ENCODE results near the gene SLC2A9.
A peak's percentile ranks its signal among the peaks of the same experiment; 100 is the strongest.

SLC2A9 gene

DNA sequence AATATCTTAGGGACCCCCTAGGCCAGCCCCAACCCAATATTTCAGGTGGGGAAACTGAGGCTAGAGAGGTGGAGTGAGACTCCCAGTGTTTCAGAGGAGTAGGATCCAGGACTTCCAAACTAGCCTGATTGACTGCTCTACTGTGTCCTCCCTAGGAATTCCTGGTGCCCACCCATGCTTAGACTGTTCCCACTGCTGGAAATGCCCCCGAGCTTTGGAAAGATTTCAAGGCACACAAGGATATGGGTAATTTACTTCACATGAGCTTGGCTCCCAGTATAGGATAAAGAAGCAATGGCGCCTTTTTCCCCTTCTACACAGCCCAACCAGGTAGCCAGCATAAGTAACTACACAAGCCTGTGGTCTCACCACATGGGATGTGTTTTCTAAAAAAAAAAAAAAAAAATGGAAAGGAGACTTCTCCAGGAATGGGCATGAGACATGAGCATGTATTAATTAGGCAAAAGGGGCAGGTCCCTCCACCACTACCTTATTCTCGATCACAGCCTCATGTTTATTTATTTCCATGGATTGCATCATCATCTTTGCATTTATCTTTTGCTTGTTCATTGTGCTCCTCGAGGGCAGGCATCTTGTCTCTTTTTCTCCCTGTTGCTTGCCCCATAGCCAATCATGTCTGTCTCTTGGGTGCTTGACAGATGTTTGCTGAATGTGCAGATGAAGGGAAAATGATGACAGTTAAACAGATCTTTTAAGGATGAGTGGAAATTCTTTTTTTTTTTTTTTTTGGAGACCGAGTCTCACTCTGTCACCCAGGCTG is 173.1 kb downstream of the SLC2A9 start:
- Histone ChIP-seq H3K18ac (ENCODE audit: low read length) (no peak overlapping the region), H2AK5ac (ENCODE audit: low read length) (no peak overlapping the region), H2BK15ac (replicated peaks; ENCODE audit: low read depth) (no peak overlapping the region), H3K9ac (ENCODE audit: low read length) (no peak overlapping the region), H2BK120ac (ENCODE audit: low read depth, low read length) (no peak overlapping the region), H3K27me3 (ENCODE audit: insufficient read depth, low read length, poor library complexity) (no peaks in the 10 kb centered on the region), H3K79me1 (ENCODE audit: low read length) (no peaks in the 10 kb centered on the region), H3K79me2 (ENCODE audit: control insufficient read depth, insufficient read depth, low read length) (no peaks in the 10 kb centered on the region), H3K36me3 (ENCODE audit: control insufficient read depth, insufficient read depth, low read length) (no peaks in the 10 kb centered on the region), H4K5ac (ENCODE audit: low read length) (no peak overlapping the region), H3K27ac (ENCODE audit: low read depth, low read length) (no peak overlapping the region), H3K23ac (ENCODE audit: low read length) (no peak overlapping the region), H3K4me3 (ENCODE audit: low read length) (no peak overlapping the region), H4K8ac (ENCODE audit: low read depth, low read length) (no peak overlapping the region), H3K4ac (ENCODE audit: low read depth, low read length) (no peak overlapping the region), H2BK5ac (ENCODE audit: low read length) (no peak overlapping the region), H3K56ac (ENCODE audit: low read length) (no peak overlapping the region), H3K4me2 (ENCODE audit: low read length) (no peak overlapping the region), H3K4me1 (ENCODE audit: control insufficient read depth, low read depth, low read length) (no peaks in the 10 kb centered on the region)
- WGBS (ENCODE audit: extremely low coverage, insufficient coverage, low lambda C conversion rate), result no CpG with 5 or more reads among the region's 5 CpGs
- no peak for DNase-seq

GRCh38 chr4:9845791-9846493 is 175.4 kb downstream of the SLC2A9 start:
- no peak overlapping the region for H3K23ac ChIP-seq (ENCODE audit: low read length)
- no peaks in the 10 kb centered on the region for H3K4me1 ChIP-seq (ENCODE audit: control insufficient read depth, low read depth, low read length)
- peak; percentile 4 for DNase-seq
- no peak overlapping the region for H2AK5ac ChIP-seq (ENCODE audit: low read length)
- no peak overlapping the region for H2BK5ac ChIP-seq (ENCODE audit: low read length)
- H3K4ac ChIP-seq (ENCODE audit: low read depth, low read length), result no peak overlapping the region
- H2BK120ac ChIP-seq (ENCODE audit: low read depth, low read length), result no peak overlapping the region
- no peak overlapping the region for H3K4me2 ChIP-seq (ENCODE audit: low read length)
- no peak overlapping the region for H2BK15ac ChIP-seq (replicated peaks; ENCODE audit: low read depth)
- H3K4me3 ChIP-seq (ENCODE audit: low read length), result no peak overlapping the region
- no peaks in the 10 kb centered on the region for H3K79me2 ChIP-seq (ENCODE audit: control insufficient read depth, insufficient read depth, low read length)
- no peak overlapping the region for H3K56ac ChIP-seq (ENCODE audit: low read length)
- H3K9ac ChIP-seq (ENCODE audit: low read length), result no peak overlapping the region
- WGBS (ENCODE audit: extremely low coverage, insufficient coverage, low lambda C conversion rate), result no CpG with 5 or more reads among the region's 9 CpGs
- no peak overlapping the region for H3K18ac ChIP-seq (ENCODE audit: low read length)
- no peak overlapping the region for H3K27ac ChIP-seq (ENCODE audit: low read depth, low read length)
- H3K27me3 ChIP-seq (ENCODE audit: insufficient read depth, low read length, poor library complexity), result no peaks in the 10 kb centered on the region
- no peak overlapping the region for H4K5ac ChIP-seq (ENCODE audit: low read length)
- no peaks in the 10 kb centered on the region for H3K36me3 ChIP-seq (ENCODE audit: control insufficient read depth, insufficient read depth, low read length)
- H3K79me1 ChIP-seq (ENCODE audit: low read length), result no peaks in the 10 kb centered on the region
- no peak overlapping the region for H4K8ac ChIP-seq (ENCODE audit: low read depth, low read length)

DNA sequence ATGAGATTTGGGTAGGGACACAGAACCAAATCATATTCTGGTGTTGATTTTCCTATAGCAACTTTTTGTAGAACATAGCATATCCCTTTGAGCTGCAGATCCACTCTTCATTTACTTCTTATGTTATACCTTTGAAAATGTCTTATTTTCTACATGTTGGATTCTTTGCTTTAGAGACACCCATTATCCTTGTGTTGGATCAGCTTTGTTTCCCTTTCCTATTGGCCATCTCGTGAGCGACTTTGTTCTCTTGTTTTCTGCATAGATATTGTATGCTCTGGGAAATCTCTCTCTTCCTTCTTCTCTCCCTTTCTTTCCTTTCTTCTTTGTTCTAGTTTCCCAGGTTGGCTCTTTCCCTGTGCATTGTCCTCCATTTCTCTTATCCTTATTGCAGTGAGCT is 180.2 kb downstream of the SLC2A9 start:
- Histone ChIP-seq H4K5ac (ENCODE audit: low read length) (no peak overlapping the region), H2BK15ac (replicated peaks; ENCODE audit: low read depth) (no peak overlapping the region), H3K9ac (ENCODE audit: low read length) (no peak overlapping the region), H3K4me3 (ENCODE audit: low read length) (no peak overlapping the region), H3K56ac (ENCODE audit: low read length) (no peak overlapping the region), H3K27me3 (ENCODE audit: insufficient read depth, low read length, poor library complexity) (no peaks in the 10 kb centered on the region), H3K4me2 (ENCODE audit: low read length) (no peak overlapping the region), H2AK5ac (ENCODE audit: low read length) (no peak overlapping the region), H3K27ac (ENCODE audit: low read depth, low read length) (no peak overlapping the region), H3K18ac (ENCODE audit: low read length) (no peak overlapping the region), H3K79me1 (ENCODE audit: low read length) (no peaks in the 10 kb centered on the region), H3K36me3 (ENCODE audit: control insufficient read depth, insufficient read depth, low read length) (no peaks in the 10 kb centered on the region), H3K4me1 (ENCODE audit: control insufficient read depth, low read depth, low read length) (no peaks in the 10 kb centered on the region), H3K23ac (ENCODE audit: low read length) (no peak overlapping the region), H4K8ac (ENCODE audit: low read depth, low read length) (no peak overlapping the region), H3K79me2 (ENCODE audit: control insufficient read depth, insufficient read depth, low read length) (no peaks in the 10 kb centered on the region), H3K4ac (ENCODE audit: low read depth, low read length) (no peak overlapping the region), H2BK120ac (ENCODE audit: low read depth, low read length) (no peak overlapping the region), H2BK5ac (ENCODE audit: low read length) (no peak overlapping the region)
- DNase-seq, result peak; percentile 1
- no CpG with 5 or more reads among the region's 2 CpGs for WGBS (ENCODE audit: extremely low coverage, insufficient coverage, low lambda C conversion rate)

GRCh38 chr4:9835430-9835829 is 185.9 kb downstream of the SLC2A9 start:
- Histone ChIP-seq H3K9ac (ENCODE audit: low read length) (no peak overlapping the region), H3K4me2 (ENCODE audit: low read length) (no peak overlapping the region), H4K5ac (ENCODE audit: low read length) (no peak overlapping the region), H3K4ac (ENCODE audit: low read depth, low read length) (no peak overlapping the region), H2BK15ac (replicated peaks; ENCODE audit: low read depth) (no peak overlapping the region), H3K4me1 (ENCODE audit: control insufficient read depth, low read depth, low read length) (no peaks in the 10 kb centered on the region), H3K79me1 (ENCODE audit: low read length) (no peaks in the 10 kb centered on the region), H2BK5ac (ENCODE audit: low read length) (no peak overlapping the region), H3K27ac (ENCODE audit: low read depth, low read length) (no peak overlapping the region), H3K23ac (ENCODE audit: low read length) (no peak overlapping the region), H2AK5ac (ENCODE audit: low read length) (no peak overlapping the region), H3K18ac (ENCODE audit: low read length) (no peak overlapping the region), H3K27me3 (ENCODE audit: insufficient read depth, low read length, poor library complexity) (no peaks in the 10 kb centered on the region), H2BK120ac (ENCODE audit: low read depth, low read length) (no peak overlapping the region), H3K79me2 (ENCODE audit: control insufficient read depth, insufficient read depth, low read length) (no peaks in the 10 kb centered on the region), H4K8ac (ENCODE audit: low read depth, low read length) (no peak overlapping the region), H3K36me3 (ENCODE audit: control insufficient read depth, insufficient read depth, low read length) (no peaks in the 10 kb centered on the region), H3K4me3 (ENCODE audit: low read length) (no peak overlapping the region), H3K56ac (ENCODE audit: low read length) (no peak overlapping the region)
- no CpG with 5 or more reads among the region's 5 CpGs for WGBS (ENCODE audit: extremely low coverage, insufficient coverage, low lambda C conversion rate)
- DNase-seq, result no peak

- no peak overlapping the region for H3K4me3 ChIP-seq (ENCODE audit: low read length)
- no CpG with 5 or more reads among the region's 5 CpGs for WGBS (ENCODE audit: extremely low coverage, insufficient coverage, low lambda C conversion rate)
- no peaks in the 10 kb centered on the region for H3K79me1 ChIP-seq (ENCODE audit: low read length)
- no peak overlapping the region for H3K4me2 ChIP-seq (ENCODE audit: low read length)
- no peak overlapping the region for H3K9ac ChIP-seq (ENCODE audit: low read length)
- no peak for DNase-seq
- H3K4me1 ChIP-seq (ENCODE audit: control insufficient read depth, low read depth, low read length), result no peaks in the 10 kb centered on the region
- H3K18ac ChIP-seq (ENCODE audit: low read length), result no peak overlapping the region
- no peaks in the 10 kb centered on the region for H3K79me2 ChIP-seq (ENCODE audit: control insufficient read depth, insufficient read depth, low read length)
- no peak overlapping the region for H4K5ac ChIP-seq (ENCODE audit: low read length)
- no peak overlapping the region for H2BK120ac ChIP-seq (ENCODE audit: low read depth, low read length)
- H3K27ac ChIP-seq (ENCODE audit: low read depth, low read length), result no peak overlapping the region
- H3K23ac ChIP-seq (ENCODE audit: low read length), result no peak overlapping the region
- no peak overlapping the region for H2AK5ac ChIP-seq (ENCODE audit: low read length)
- no peak overlapping the region for H2BK15ac ChIP-seq (replicated peaks; ENCODE audit: low read depth)
- no peak overlapping the region for H3K56ac ChIP-seq (ENCODE audit: low read length)
- H4K8ac ChIP-seq (ENCODE audit: low read depth, low read length), result no peak overlapping the region
- H3K27me3 ChIP-seq (ENCODE audit: insufficient read depth, low read length, poor library complexity), result no peaks in the 10 kb centered on the region
- H3K36me3 ChIP-seq (ENCODE audit: control insufficient read depth, insufficient read depth, low read length), result no peaks in the 10 kb centered on the region
- no peak overlapping the region for H2BK5ac ChIP-seq (ENCODE audit: low read length)
- H3K4ac ChIP-seq (ENCODE audit: low read depth, low read length), result no peak overlapping the region
Measured at GRCh38 chr4:9833421-9833820, 187.9 kb downstream of the SLC2A9 start.
